Uterus (tissue), 4 donors: Measurements from ENCODE around the gene GOLGA3. TPM values are rescaled to one million over a fixed set of nuclear protein-coding genes. Genes with fewer than 3 reads are reported as not detected.
"Not testable (repeated sequence)": the region's sequence is repeated elsewhere in the genome, so short reads cannot be mapped to it uniquely, and the experiment has no call there.

ENCODE experiments used
- DNase-seq, 2 donors: peaks; one replicate each; pipeline ENCODE4 v3.0.0-alpha.2; 2019 to 2020
- H3K27ac ChIP-seq, 2 donors: fragments of 200-600 bp; sonication (generic); 1 replicate in 1 of 2; 2 replicates in 1 of 2; pipeline ENCODE4 v1.5.1; 2016 to 2018
- H3K27me3 ChIP-seq, 2 donors: fragments of 200-600 bp; sonication (generic); one replicate each; pipeline ENCODE4 v1.5.1; 2018 to 2019; ENCODE audit warnings: control low read depth in 1 of 2
- H3K36me3 ChIP-seq, 2 donors: fragments of 200-600 bp; sonication (generic); one replicate each; pipeline ENCODE4 v1.5.1; 2019; ENCODE audit warnings: control low read depth in 1 of 2
- H3K4me1 ChIP-seq, 2 donors: fragments of 200-600 bp; sonication (generic); one replicate each; pipeline ENCODE4 v1.5.1; 2018 to 2019; ENCODE audit warnings: control low read depth in 1 of 2
- H3K4me3 ChIP-seq, 2 donors: fragments of 200-600 bp; sonication (generic); 1 replicate in 1 of 2; 2 replicates in 1 of 2; pipeline ENCODE4 v1.5.1; 2018 to 2019; ENCODE audit warnings: mild to moderate bottlenecking in 1 of 2
- H3K9me3 ChIP-seq, 2 donors: fragments of 200-600 bp; sonication (generic); one replicate each; pipeline ENCODE4 v1.5.1; 2019; ENCODE audit warnings: control low read depth in 1 of 2
- CTCF ChIP-seq, 4 experiments: fragments of 200-600 bp in 2 of 4; fragments of 450-650 bp in 2 of 4; sonication (generic) in 2 of 4; IDR thresholded peaks; one replicate each; pipeline ENCODE4 v1.5.1; 2016 to 2019; ENCODE audit warnings: antibody characterized with exemption in 4 of 4, mild to moderate bottlenecking in 2 of 4, moderate library complexity in 1 of 4
- POLR2A ChIP-seq, 2 donors: fragments of 450-650 bp; IDR thresholded peaks; one replicate each; pipeline ENCODE4 v1.6.1; 2016; ENCODE audit warnings: antibody characterized with exemption in 2 of 2, mild to moderate bottlenecking in 1 of 2, moderate library complexity in 1 of 2
- intact Hi-C: fragments of 100-400 bp; cut with DNase I; formaldehyde crosslinking; loops from one replicate; pipeline ENCODE4 v1.15.1; 2023; ENCODE audit warnings: low total_unique reads
- total RNA-seq, 4 donors: library from RNA; depleted of rRNA in 3 of 4; stranded (reverse); fragments of >200 nt in 3 of 4; gene quantifications; one replicate each; pipeline versions ENCODE4 v1.1.0 to v1.2.4, GENCODE V29; 2014 to 2023
- donor health status: DM: yes; HTN: yes; CAD: no.

Gene GOLGA3
- total RNA-seq, 4 donors from 2014 or later, result 46.2 to 138 (median 90.1) TPM

DNA sequence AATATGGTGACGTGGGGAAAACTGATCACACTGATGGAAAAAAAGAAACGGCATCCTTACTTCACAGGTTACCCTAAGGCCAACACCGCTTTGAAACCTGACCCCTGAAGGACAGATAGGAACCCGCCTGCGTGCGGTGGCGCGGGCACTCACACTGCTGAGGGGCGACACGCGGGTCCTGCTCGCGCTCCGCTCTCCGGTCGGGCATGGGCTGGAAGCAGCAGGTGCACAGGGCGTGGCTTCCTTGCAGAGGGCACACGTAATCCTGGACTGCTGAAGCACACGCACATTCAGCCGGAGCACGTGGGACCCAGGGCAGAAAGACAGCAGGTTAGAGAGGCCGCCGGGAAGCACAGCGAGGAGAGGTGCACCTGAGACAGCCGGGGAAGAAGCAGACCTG lies 22.8 kb upstream of the GOLGA3 start:
- intact Hi-C loops, result no loop called here
- TF ChIP-seq POLR2A (IDR thresholded peaks at IDR 0.05) (no peak), CTCF (IDR thresholded peaks at IDR 0.05) (no peak)
- Histone ChIP-seq H3K27me3 (no peaks in the 10 kb centered on the region), H3K27ac (no peak overlapping the region), H3K4me3 (no peak overlapping the region), H3K4me1 (no peaks in the 10 kb centered on the region), H3K36me3 (no peaks in the 10 kb centered on the region), H3K9me3 (no peaks in the 10 kb centered on the region)
- no peak for DNase-seq

GRCh38 chr12:132850291-132850690 lies 21.6 kb upstream of the GOLGA3 start:
- Histone ChIP-seq H3K4me3 (no peak overlapping the region), H3K9me3 (no peaks in the 10 kb centered on the region), H3K36me3 (no peaks in the 10 kb centered on the region), H3K27ac (no peak overlapping the region), H3K27me3 (no peaks in the 10 kb centered on the region), H3K4me1 (no peaks in the 10 kb centered on the region)
- no peak for DNase-seq
- TF ChIP-seq CTCF (IDR thresholded peaks at IDR 0.05) (no peak), POLR2A (IDR thresholded peaks at IDR 0.05) (no peak)
- intact Hi-C loops, result no loop called here

GRCh38 chr12:132848521-132848920 lies 19.9 kb upstream of the GOLGA3 start:
- Histone ChIP-seq H3K27me3 (no peaks in the 10 kb centered on the region), H3K4me3 (no peak overlapping the region), H3K9me3 (no peaks in the 10 kb centered on the region), H3K27ac (no peak overlapping the region), H3K36me3 (no peaks in the 10 kb centered on the region), H3K4me1 (no peaks in the 10 kb centered on the region)
- intact Hi-C loops, result no loop called here
- DNase-seq, result no peak
- no peak for TF ChIP-seq CTCF (IDR thresholded peaks at IDR 0.05)
- TF ChIP-seq POLR2A (IDR thresholded peaks at IDR 0.05), result no peak

- intact Hi-C loops, result no loop called here
- H3K36me3 ChIP-seq, result no peaks in the 10 kb centered on the region
These were observed 19.0 kb upstream of the GOLGA3 start for GRCh38 chr12:132847363-132848356.

DNA sequence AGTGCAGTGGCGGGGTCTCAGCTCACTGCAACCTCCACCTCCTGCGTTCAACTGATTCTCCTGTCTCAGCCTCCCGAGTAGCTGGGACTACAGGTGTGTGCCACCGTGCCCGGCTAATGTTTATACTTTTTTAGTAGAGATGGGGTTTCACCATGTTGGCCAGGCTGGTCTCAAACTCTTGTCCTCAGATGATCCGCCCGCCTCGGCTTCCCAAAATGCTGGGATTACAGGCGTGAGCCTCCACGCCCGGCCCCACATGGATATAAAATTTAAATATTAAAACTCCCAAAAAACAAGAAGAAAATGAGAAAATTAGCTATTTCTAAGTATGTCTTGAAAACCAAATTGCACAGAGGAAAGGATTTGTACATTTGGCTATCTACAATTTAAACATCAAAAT lies 16.0 kb upstream of the GOLGA3 start:
- H3K27me3 ChIP-seq, H3K4me1 ChIP-seq, DNase-seq, H3K9me3 ChIP-seq, intact Hi-C loops, H3K36me3 ChIP-seq, H3K27ac ChIP-seq, H3K4me3 ChIP-seq: not testable (repeated sequence)

More at GRCh38 chr12:132847363-132848356, 19.0 kb upstream of the GOLGA3 start:
- no peaks in the 10 kb centered on the region for H3K4me1 ChIP-seq
- no peak overlapping the region for H3K27ac ChIP-seq
- no peak overlapping the region for H3K4me3 ChIP-seq
- no peak for TF ChIP-seq CTCF (IDR thresholded peaks at IDR 0.05)
- TF ChIP-seq POLR2A (IDR thresholded peaks at IDR 0.05), result no peak
- no peaks in the 10 kb centered on the region for H3K27me3 ChIP-seq
- no peaks in the 10 kb centered on the region for H3K9me3 ChIP-seq
- no peak for DNase-seq
